Measurements from ENCODE around the gene GRM4. TPM values are rescaled to one million over a fixed set of nuclear protein-coding genes. Genes with fewer than 3 reads are reported as not detected.

Gene GRM4
- total RNA-seq, 4 donors from 2014 or later: not detected

DNA sequence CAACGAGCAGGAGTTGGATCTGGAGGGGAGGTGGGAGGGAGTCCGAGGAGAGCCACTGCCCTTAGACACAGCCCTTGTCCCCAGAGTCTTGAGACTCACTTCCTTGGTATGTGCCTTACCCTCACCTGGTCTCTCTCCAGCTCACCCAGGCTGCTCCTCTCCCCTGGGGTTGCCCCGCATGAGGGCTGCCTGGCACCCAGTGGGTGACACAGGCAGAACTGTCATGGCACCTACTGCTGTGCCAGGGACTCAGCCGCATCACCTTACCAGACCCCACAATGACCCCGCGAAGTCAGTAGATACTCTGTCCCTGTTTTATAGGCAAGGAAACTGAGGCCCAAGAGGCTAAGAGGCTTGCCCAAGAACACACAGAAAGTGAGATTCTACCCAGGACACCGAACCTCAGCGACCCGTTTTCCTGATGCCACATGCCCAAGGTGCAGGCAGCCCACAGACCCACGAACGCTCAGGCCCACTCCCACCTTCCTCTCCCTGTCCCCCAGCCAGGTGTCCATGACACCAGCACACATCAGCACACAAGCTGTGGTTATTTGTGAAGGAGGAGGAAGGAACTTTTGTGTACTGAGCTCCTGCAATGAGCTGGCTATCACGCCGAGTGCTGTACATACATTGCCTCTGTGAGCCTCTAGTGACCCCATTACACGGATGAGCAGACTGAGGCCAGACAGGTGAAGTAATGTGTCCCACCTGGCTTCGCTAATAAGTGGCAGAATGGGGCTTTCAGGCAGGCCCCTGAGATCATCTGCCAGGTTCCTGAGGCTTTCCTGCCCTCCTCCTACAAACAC, 168.1 kb downstream of the GRM4 start:
- TF ChIP-seq, protein P1, sequence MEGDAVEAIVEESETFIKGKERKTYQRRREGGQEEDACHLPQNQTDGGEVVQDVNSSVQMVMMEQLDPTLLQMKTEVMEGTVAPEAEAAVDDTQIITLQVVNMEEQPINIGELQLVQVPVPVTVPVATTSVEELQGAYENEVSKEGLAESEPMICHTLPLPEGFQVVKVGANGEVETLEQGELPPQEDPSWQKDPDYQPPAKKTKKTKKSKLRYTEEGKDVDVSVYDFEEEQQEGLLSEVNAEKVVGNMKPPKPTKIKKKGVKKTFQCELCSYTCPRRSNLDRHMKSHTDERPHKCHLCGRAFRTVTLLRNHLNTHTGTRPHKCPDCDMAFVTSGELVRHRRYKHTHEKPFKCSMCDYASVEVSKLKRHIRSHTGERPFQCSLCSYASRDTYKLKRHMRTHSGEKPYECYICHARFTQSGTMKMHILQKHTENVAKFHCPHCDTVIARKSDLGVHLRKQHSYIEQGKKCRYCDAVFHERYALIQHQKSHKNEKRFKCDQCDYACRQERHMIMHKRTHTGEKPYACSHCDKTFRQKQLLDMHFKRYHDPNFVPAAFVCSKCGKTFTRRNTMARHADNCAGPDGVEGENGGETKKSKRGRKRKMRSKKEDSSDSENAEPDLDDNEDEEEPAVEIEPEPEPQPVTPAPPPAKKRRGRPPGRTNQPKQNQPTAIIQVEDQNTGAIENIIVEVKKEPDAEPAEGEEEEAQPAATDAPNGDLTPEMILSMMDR (IDR thresholded peaks at IDR 0.05; ENCODE audit: low read depth): no peak

DNA sequence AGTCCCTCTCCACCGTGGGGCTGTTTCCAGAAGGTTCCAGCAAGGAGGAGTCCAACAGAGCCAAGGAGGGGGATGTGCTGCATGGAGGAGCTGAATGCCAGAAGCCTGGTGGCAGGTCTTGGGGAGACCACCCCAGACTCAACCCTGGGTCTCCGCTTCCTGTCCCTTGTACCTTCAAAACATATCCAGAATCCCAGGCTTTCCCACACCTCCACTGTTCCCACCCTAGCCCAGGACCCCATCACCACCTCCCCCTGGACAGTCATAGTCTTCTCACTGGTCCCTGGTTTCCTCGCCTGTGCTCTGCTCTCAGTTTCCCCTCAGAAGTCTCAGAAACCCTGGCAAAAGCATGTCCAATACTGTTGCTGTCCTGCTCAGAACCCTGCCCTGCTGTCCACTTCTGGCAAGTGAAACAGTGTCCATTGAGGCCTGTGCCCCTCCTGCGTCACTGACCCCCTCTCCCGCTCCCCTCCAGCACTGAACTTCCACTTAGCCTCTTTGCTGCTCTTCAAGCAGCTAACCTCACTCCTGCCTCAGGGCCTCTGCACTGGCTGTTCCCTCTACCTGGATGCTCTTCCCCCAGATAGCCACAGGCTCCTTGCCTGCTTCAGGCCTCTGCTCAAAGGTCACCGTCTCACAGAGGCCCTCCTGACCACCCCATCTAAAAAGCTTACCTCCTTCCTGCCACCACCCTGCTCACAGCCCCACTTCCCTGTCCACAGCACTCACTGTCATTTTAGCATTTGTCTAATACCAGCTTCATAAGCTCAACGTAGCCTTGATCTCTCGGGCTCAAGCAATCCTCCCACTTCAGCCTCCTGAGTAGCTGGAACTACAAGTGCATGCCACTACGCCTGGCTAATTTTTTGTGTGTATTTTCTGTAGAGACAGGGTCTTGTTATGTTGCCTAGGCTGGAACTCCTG, 169.2 kb downstream of the GRM4 start:
- TF ChIP-seq, protein P1 (IDR thresholded peaks at IDR 0.05; ENCODE audit: low read depth): no peak

- TF ChIP-seq, protein P1 (IDR thresholded peaks at IDR 0.05; ENCODE audit: low read depth): no peak
Measured at GRCh38 chr6:33975661-33976436, 170.0 kb downstream of the GRM4 start.

DNA sequence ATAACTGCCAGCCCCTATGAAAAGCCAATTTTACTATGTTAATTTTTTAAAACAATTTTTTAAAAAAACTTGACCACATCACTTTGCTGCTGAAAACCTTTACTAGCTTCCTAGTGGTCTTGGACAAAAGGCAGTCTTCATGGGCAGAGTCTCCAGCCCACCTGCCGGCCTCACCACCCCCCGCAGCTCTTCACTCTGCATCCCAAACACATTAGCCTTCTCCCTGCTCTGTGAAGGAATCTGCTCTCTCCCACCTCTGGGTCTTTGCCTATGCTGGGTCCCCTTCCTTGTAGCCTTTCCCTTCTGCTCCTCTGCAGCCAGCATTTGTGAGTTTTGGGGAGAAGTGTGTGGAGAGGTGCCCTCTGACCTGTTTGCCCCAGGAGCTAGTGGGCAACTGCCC, 171.4 kb downstream of the GRM4 start:
- TF ChIP-seq, protein P1 (IDR thresholded peaks at IDR 0.05; ENCODE audit: low read depth): no peak

DNA sequence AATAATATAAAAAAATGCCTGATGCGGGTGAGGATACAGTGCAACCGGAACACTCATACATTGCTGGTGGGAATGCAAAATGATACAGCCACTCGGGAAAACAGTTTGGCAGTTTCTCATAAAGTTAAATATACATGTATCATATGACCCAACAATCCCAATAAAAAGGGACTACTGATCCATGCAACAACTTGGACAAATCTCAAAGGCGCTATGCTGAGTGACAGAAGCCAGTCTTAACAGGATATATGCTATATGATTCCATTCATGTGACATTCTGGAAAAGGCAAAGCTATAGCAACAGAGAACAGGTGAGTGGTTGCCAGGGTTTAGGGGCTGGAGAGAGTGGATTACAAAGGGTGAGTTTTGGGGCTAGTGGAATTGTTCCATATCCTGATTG, 171.9 kb downstream of the GRM4 start:
- TF ChIP-seq, protein P1 (IDR thresholded peaks at IDR 0.05; ENCODE audit: low read depth): no peak

DNA sequence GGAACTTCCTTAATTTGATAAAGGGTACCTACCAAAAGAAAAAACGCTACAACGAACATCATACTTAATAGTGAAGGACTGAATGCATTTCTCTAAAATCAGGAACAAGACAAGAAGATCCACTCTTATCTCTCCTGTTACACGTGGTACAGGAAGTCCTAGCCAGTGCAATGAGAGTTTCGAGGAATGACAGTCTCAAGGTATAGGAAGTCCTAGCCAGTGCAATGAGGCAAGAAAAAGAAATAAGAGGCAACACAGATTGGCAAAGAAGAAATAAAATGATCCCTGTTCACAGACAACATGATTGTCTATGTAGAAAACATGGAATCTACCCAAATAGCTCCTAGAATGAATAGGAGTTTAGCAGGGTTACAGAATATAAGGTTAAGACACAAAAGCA, 174.3 kb downstream of the GRM4 start:
- TF ChIP-seq, protein P1 (IDR thresholded peaks at IDR 0.05; ENCODE audit: low read depth): no peak

Small RNAs within 50 kb of the gene (small RNA-seq; reads per million reads assigned to genes)
- gene MIR1275: not detected

Other genes with a start within 250 kb of the GRM4 start
- gene HMGA1, start 90.8 kb upstream of the GRM4 start, total RNA-seq: 10 to 100 TPM; 10.3 to 21.4 (median 13.5) TPM
- gene SMIM29, start 102.9 kb upstream of the GRM4 start, total RNA-seq: 10 to 100 TPM; 11.3 to 23.3 (median 19.5) TPM
- gene NUDT3, start 246.6 kb upstream of the GRM4 start, total RNA-seq: 10 to 100 TPM; 27.2 to 33.5 (median 30.5) TPM